NCI-H526 (cell line): ENCODE data around the gene BRS3.
"Not testable (repeated sequence)": the region's sequence is repeated elsewhere in the genome, so short reads cannot be mapped to it uniquely, and the experiment has no call there.

Experiments used
- DNase-seq, 2 experiments: peaks; one replicate each; lab custom pipeline; 2025; lab: John Stamatoyannopoulos, UW

The BRS3 gene

GRCh38 chrX:136487647-136488046 is at the start of gene BRS3:
BRS3 (plus strand) TSS chrX:136487947; CDS start chrX:136488115, 168 bp downstream.
- DNase-seq, result no peak

DNA sequence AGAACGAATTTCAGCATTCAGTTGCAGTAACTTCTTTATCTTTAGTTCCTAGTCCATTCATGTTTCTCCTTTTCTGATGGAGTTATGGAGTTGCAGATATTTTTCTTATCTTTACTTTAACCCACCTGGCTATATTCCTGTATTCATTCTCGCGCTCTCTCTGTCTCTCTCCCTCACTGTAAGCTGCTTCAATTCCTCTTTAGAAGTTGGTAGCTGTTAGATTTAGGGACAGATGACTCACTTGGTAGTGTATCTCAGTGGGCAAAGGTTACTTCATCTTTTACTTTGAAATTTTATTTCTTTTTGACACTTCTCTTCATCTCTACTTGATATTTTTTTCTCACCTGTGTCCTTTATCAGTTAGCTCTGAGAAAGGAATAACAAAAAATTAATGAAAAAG is 49.6 kb upstream of the BRS3 start:
- no peak for DNase-seq

GRCh38 chrX:136445674-136446073 is 42.1 kb upstream of the BRS3 start:
- DNase-seq, result not testable (repeated sequence)

DNA sequence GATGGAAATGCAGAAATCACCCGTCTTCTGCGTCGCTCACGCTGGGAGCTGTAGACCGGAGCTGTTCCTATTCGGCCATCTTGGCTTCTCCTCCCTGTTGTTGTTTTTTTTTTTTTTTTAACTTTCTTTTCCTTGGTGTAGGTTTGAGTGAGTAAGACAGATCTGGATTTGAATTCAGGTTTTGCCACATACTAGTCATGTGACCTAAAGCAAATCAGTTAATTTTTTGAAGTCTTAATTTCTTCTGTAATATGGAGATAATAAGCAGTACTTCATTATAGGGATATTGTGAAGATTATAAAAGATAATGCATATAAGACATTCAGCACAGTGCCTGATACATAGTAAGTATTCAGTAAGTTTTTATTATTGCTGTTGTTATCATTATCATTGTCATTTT is 41.5 kb upstream of the BRS3 start:
- no peak for DNase-seq

- DNase-seq, result no peak
These were observed 40.4 kb upstream of the BRS3 start for GRCh38 chrX:136447308-136447707.

DNA sequence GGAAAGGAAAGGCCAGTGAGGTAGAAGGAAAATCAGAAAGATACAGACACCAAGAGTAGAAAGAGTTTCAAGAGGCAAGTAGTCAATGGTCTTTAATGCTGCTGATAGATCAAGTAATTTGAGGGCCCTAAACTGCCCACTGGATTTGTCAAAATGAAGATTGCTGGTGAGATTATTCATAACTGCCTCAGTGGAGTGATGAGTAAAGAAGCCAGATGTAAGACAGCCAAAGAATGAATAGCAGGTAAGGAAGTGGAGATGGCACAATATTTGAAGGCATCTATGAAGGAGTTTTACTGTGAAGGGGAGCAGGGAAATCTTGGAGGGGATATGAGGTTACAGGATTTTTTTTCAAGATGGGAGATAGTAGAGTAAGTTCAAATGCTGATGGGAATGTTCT is 39.8 kb upstream of the BRS3 start:
- DNase-seq, result no peak

GRCh38 chrX:136450050-136450830 is 37.5 kb upstream of the BRS3 start:
- DNase-seq, result no peak

DNA sequence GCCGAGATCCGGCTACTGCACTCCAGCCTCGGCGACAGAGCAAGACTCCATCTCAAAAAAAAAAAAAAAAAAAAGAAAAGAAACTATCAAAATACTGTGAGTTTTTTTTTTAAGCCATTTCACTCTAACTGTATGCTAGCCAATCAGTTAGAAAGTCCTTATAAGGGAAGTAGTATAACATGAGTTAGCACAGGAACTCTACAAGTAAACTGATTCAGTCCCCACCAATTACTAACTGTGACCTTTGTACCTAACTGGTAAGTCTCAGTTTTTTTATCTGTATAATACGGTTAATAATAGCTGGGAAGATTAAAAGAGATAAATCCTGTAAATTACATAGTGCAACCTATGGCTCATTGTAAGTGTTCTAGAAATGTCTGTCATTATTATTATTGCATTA is 35.1 kb upstream of the BRS3 start:
- DNase-seq, result no peak

DNA sequence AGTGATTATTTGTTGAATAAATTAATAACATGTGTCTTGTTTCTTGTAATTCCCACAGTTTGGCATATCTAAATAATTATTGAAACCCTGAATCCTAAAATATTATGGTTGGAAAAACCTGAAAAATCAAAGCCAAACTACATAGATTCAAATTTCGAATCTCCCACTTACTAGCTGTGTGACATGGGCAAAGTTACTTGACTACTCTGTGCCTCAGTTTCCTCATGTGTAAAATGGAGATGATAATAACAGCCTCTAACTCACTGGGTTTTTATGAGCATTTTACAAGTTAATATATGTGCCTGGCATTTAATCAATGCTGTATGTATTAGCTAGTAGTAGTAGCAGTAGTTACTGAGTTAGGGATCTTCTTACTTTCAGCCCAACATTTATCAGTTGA is 34.6 kb upstream of the BRS3 start:
- DNase-seq, result no peak

GRCh38 chrX:136453771-136454170 is 34.0 kb upstream of the BRS3 start:
- no peak for DNase-seq

DNA sequence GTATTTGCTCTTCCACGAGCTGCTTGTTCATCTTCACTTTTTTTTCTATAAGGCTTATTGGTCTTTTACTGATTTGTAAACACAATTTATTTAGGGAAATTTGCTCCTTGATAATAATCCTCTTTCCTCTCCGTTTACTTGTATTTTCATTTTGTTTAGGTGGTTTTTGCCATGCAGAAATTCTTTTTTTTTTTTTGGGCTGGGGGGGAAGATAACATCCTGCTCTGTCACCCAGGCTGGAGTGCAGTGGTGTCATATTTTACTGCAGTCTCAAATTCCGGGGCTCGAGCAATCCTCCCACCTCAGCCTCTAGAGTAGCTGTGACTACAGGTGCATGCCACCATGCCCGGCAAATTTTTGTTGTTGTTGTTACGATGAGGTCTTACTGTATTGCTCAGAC is 31.6 kb upstream of the BRS3 start:
- DNase-seq, result no peak

DNA sequence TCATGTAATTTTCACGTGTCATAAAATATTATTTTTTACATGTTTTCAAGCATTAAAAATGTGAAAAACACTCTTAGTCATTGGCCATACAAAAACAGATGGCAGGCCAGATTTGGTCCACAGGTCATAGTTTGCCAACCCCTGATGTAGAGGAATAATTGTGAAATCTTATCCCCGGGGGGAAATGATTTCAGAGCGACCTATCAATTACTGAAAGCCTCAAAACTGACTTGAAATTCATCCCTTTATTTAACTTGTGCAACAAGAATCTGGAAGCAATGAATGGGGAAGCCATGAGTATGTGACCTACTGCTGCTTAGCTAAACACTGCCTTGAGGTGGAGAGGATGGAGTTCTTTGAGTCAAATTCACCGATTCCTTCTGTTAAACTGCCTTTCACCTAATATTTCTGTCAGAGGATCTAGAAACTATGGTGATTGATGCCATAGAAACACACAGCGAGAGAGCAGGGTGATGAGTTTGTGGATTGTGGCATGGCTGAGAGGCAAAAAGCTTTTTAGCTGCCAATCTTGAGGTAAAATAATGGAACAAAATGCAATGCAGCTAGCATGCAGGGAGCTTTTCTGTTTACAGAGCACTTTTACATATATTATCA is 30.3 kb upstream of the BRS3 start:
- DNase-seq, result no peak

DNA sequence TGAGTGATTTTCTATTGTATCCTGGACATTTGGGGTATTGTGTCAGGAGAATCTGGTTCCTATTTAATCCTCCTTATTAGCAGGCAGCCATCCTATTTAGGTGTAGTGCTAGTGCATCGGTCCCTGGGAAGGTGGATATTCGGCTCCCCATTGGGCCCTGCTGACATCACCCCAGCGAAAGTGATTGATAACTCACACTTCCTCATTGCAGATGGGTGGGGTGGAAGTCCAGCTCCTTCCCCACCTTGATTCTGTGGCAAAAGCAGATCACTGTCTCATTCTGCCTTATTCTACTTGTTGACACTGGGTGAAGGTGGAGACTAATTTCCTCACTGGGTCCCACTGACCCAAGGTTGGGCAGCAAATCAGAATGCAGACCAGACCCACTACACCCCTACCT is 23.2 kb upstream of the BRS3 start:
- DNase-seq, result no peak

- DNase-seq, result no peak
These were observed 20.4 kb upstream of the BRS3 start for GRCh38 chrX:136467303-136467702.

GRCh38 chrX:136468391-136469103 is 19.2 kb upstream of the BRS3 start:
- DNase-seq, result no peak

DNA sequence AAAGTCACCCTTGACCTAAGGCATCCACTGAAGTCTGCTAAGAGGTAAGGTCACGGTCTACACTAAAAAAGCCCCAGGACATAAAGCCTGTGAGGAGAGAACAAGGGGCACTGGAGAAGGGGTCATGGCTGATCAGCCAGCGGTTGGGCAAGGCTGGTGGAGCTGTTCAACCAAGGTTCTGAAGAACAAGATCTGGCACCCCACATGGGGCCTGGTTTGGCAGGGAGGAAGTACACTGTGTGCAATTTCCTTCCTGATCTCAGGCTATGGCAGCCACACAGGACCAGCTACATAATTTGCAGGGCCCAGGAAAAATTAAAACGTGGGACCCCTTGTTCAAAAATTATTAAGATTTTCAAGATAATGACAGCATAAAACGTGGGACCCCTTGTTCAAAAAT is 14.1 kb upstream of the BRS3 start:
- no peak for DNase-seq

- no peak for DNase-seq
These were observed 12.5 kb upstream of the BRS3 start for GRCh38 chrX:136475236-136475635.

DNA sequence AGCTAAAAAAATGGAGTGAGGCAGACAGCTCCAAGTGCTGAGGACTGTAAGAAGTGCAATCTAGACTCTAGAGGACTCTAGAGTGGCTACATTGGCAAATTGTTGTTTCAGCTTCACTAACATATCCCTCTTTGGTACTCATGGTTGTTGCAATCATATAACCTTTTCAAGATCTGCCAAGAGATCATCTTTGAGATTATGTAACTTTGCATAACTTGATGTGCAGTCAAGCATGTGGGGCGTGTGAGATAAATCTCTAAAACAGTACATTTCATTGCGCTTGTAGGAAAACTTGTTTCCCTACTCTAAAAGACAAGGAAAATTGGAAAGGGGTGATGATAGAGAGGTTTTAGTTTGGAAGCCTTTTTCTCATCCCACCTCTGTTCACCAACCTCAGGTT is 11.2 kb upstream of the BRS3 start:
- no peak for DNase-seq

DNA sequence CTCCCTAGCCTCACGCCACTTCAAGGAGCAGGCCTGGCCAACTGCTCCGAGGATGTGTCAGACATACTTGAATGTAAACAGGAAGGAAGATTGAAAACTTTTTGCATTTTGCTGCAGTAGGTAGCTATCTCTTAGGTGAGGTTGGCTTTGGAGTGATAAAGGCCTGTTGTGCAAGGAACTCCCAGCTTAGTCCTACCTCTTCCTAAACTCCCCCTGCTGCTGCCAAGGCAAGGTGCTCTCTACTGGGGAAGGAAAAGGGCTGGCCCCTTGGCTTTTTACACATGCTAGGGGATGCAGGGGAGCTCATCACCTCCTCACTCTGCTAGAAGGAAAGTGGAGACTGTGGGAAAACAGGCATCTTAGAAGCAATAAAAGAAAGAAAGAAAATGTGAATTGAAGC is 10.7 kb upstream of the BRS3 start:
- no peak for DNase-seq

DNA sequence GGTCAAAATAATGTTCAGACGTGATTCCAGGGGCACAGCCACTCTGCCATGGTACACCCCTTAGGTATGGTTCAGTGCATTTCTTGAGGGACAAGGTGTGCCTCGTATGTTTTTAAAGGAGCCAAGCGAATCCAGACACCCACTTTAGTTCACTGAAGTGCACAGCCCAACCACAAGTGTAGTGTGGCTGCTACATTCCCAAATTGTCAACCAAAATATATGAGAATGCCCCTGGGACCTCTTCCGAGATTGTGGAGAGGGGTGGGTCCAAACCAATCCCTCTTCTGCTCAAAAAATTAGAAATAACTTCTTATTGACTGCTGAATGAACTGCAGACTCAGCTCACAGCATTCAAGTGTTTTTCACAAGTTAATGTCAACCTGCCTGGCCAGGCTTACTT is 7.4 kb upstream of the BRS3 start:
- DNase-seq, result no peak

GRCh38 chrX:136488706-136489105 is 959 bp downstream of the BRS3 start:
- peak in 1 of 2 experiments; percentile 3 for DNase-seq

DNA sequence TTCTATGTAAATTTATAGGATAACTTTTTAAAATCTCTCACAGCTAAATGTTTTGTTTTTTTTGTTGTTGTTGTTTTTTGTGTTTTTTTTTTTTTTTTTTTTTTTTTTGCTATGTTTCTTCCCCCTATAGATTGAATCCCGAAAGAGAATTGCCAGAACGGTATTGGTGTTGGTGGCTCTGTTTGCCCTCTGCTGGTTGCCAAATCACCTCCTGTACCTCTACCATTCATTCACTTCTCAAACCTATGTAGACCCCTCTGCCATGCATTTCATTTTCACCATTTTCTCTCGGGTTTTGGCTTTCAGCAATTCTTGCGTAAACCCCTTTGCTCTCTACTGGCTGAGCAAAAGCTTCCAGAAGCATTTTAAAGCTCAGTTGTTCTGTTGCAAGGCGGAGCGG is 4.1 kb downstream of the BRS3 start:
- peak in 1 of 2 experiments; percentile 1 for DNase-seq

DNA sequence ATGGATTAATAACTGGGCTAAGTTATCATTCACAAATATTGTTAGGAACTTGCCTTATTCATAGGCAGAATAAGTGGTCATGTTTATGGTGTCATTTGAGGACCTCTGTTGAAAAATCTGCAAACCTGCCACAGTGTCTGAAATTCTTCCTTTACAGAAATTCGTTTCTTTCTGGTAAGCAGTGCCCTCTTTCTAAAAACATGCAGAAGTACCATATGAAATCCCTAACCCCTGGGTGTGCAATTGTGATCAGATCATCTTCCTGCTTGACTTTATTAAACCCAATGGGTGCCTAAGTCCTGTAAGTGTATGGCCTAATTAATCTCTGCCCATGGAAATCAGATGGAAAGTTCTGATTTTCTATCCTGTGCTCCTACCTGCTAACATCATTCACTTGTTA is 5.3 kb downstream of the BRS3 start:
- DNase-seq, result no peak
